Body of pancreas (tissue), 4 donors: ENCODE results near the gene CAMK2B. TPM values are rescaled to one million over a fixed set of nuclear protein-coding genes. Genes with fewer than 3 reads are reported as not detected.
A peak's percentile ranks its signal among the peaks of the same experiment; 100 is the strongest.

Source experiments
- ATAC-seq: fragments of 150-250 bp; one replicate; pipeline ENCODE4 v1.9.1; 2016
- DNase-seq, 4 donors: peaks; one replicate each; pipeline ENCODE4 v3.0.0-alpha.2; 2019
- H3K27ac ChIP-seq, 4 donors: fragments of 200-600 bp; sonication (generic); 1 replicate in 3 of 4; 2 replicates in 1 of 4; pipeline versions ENCODE4 v1.5.1 to v1.6.1; 2016 to 2019; ENCODE audit warnings: mild to moderate bottlenecking in 1 of 4, mixed read lengths in 1 of 4, moderate library complexity in 1 of 4
- H3K27me3 ChIP-seq, 2 donors: fragments of 200-600 bp; sonication (generic); one replicate each; pipeline ENCODE4 v1.6.0; 2016; ENCODE audit warnings: mild to moderate bottlenecking in 1 of 2
- H3K36me3 ChIP-seq, 2 donors: fragments of 200-600 bp; sonication (generic); replicated peaks in 1 of 2; 2 replicates each; pipeline ENCODE4 v1.5.1; 2016; ENCODE audit warnings: low read depth in 2 of 2; ENCODE audit not compliant: insufficient read depth in 1 of 2
- H3K4me1 ChIP-seq: fragments of 200-600 bp; sonication (generic); one replicate; pipeline ENCODE4 v1.6.0; 2016
- H3K4me3 ChIP-seq, 2 donors: fragments of 200-600 bp; sonication (generic); 1 replicate in 1 of 2; 2 replicates in 1 of 2; pipeline ENCODE4 v1.5.1; 2016 to 2019
- H3K9me3 ChIP-seq, 3 donors: fragments of 200-600 bp; sonication (generic); 1 replicate in 2 of 3; 2 replicates in 1 of 3; pipeline ENCODE4 v1.5.1; 2016
- POLR2A ChIP-seq, 3 donors: fragments of 450-650 bp; IDR thresholded peaks; one replicate each; pipeline ENCODE4 v1.6.1; 2016; ENCODE audit warnings: antibody characterized with exemption in 3 of 3, mild to moderate bottlenecking in 2 of 3
- WGBS, 2 donors: methylation state at CpG; one replicate each; pipeline ENCODE4 v1.1.5; 2017; 5-methylcytosine and 5-hydroxymethylcytosine counted together
- intact Hi-C: fragments of 100-400 bp; cut with DNase I; formaldehyde crosslinking; loops from one replicate; pipeline ENCODE4 v1.15.1; 2023
- total RNA-seq, 2 donors: library from RNA; depleted of rRNA; stranded (reverse); fragments of >200 nt; gene quantifications; one replicate each; pipeline ENCODE4 v1.1.0, GENCODE V29; 2016
- TF ChIP-seq, protein P1 (sequence below), 7 experiments: fragments of 450-650 bp in 4 of 7; fragments of 200-600 bp in 3 of 7; sonication (generic) in 3 of 7; IDR thresholded peaks; one replicate each; pipeline ENCODE4 v1.5.1; 2016 to 2019; ENCODE audit warnings: antibody characterized with exemption in 7 of 7

Gene CAMK2B
- total RNA-seq, 2 donors from 2014 or later = 0.52 to 7.6 TPM

DNA sequence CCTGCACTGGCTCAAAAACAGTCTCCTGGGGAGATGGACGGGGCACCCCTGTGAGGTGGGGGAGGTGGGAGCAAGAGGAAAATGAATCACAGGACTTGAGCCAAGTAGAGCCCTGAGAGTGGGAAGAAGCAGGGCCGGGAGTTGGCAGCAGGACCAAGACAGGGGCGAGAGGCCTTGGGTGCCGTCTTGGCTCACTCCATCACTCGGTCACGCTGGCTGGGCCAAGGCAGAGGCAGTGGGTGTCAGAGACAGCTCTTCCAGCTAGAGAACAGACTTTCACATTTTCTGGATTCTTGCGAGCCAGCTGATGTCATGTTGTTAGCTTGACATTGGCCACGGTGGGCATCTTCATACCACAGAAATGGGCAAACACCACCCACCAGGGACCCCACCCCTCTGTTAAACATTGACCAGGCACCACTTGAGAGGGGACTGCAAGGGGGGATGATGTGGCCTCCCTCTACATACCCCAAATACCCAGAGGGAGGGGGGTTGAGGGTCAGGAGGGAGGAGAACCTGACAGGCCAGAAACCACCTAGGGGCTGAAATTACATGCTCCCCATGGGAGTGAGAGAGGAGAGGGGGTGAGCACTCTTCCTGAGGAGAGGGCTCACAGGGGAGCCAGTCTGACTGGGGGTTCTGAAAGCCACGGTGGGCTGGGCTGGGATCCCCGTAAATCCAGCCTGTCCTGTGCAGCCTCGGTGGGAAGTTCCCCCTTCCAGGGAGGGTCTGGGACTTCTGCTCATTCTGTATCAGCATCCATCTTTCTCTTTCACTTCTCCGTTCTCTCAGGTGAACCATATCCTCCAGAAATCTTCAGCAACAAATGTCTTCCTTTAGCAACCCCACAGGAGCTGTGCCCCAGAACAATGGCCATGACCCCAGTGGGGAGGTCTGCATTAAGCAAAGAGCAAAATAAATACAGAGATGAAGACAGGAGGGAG is 19.6 kb downstream of the CAMK2B start:
- no peak for DNase-seq
- no peak for TF ChIP-seq POLR2A (IDR thresholded peaks at IDR 0.05)
- TF ChIP-seq, protein P1, sequence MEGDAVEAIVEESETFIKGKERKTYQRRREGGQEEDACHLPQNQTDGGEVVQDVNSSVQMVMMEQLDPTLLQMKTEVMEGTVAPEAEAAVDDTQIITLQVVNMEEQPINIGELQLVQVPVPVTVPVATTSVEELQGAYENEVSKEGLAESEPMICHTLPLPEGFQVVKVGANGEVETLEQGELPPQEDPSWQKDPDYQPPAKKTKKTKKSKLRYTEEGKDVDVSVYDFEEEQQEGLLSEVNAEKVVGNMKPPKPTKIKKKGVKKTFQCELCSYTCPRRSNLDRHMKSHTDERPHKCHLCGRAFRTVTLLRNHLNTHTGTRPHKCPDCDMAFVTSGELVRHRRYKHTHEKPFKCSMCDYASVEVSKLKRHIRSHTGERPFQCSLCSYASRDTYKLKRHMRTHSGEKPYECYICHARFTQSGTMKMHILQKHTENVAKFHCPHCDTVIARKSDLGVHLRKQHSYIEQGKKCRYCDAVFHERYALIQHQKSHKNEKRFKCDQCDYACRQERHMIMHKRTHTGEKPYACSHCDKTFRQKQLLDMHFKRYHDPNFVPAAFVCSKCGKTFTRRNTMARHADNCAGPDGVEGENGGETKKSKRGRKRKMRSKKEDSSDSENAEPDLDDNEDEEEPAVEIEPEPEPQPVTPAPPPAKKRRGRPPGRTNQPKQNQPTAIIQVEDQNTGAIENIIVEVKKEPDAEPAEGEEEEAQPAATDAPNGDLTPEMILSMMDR (IDR thresholded peaks at IDR 0.05) = no peak
- Histone ChIP-seq H3K9me3 (no peaks in the 10 kb centered on the region), H3K27ac (no peak overlapping the region), H3K4me1 (peaks cover 8% of the 10 kb centered on the region), H3K4me3 (no peak overlapping the region), H3K36me3 (no peaks in the 10 kb centered on the region), H3K27me3 (no peaks in the 10 kb centered on the region)
- 79 to 82% methylated on average over 10 to 12 of the region's 12 CpGs for WGBS, 2 donors
- no peak for ATAC-seq
- intact Hi-C loops = no loop called here

DNA sequence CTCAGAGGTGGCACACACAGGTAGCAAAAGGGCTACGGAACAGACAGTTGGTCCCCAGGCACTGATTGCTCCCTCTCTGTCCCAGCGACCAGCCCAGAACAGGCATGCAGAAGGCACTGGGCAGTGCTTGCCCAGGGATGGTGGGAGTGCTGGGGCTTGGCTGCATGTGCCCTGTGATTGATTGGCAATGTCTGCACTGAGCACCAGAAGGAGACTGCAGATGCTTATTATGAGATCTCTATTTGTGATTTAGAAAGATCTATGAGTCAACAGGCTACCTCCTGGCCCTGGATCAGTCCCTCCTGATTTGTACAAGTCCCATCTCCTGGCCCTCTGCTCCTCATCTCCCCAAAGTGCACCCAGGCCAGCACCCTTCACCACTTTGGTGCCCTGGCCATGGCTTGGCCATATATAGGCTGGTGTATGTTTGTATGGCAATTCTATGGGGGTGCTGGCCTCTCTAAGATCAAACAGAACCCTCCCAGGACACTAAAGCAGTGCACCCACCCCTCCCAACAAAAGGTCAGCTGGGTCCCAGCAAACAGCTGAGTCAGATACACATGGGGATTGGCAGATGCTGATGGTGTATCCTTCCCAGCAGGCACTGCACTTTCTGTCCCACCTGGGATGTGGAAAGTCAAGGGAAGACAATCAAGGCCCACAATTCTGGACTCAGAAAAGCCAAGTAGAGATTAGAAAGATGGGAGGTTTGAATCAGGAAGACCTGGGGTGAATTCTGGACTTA is 30.9 kb downstream of the CAMK2B start:
- WGBS, 2 donors = 63 to 82% methylated on average over 2 of the region's 2 CpGs
- no peaks in the 10 kb centered on the region for H3K4me1 ChIP-seq
- ATAC-seq = no peak
- no peaks in the 10 kb centered on the region for H3K27me3 ChIP-seq
- TF ChIP-seq, protein P1 (IDR thresholded peaks at IDR 0.05) = no peak
- DNase-seq = peak in 1 of 4 donors; percentile 1
- H3K4me3 ChIP-seq = no peak overlapping the region
- intact Hi-C loops = no loop called here
- H3K27ac ChIP-seq = no peak overlapping the region
- H3K9me3 ChIP-seq = no peaks in the 10 kb centered on the region
- H3K36me3 ChIP-seq = no peaks in the 10 kb centered on the region

DNA sequence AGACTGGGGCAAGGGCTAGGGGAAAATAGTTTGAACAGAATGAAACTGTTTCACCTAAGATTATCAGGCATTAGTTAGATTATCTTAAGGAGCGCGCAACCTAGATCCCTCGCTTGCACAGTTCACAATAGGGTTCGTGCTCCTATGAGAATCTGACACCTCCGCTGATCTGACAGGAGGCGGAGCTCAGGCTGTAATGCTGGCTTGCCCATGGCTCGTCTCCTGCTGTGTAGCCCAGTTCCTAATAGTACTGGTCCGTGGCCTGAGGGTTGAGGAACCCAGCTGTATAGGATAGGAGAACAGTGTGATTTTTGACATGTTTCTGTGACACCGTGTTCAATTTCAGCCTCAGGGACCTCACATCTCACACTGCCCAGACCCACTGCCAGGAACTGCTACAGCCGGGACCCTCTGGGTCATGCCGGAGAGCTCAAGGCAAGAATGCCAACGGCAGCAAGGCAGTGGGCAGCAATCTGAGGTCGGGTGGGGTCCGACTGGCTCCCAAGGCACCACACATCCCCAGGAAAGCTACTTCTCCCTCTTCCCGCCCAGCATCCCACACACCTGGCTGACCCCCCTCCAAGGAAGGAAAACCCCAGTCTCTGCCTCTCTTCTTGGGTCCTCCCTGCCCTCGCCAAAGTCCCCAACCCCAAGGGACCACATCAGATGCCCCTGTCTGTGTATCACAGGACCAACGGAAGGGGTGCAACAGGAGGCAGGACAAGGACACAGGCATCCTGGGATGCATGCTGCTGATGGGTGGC is 31.7 kb downstream of the CAMK2B start:
- no peak overlapping the region for H3K27ac ChIP-seq
- no peaks in the 10 kb centered on the region for H3K36me3 ChIP-seq
- no peak for TF ChIP-seq POLR2A (IDR thresholded peaks at IDR 0.05)
- TF ChIP-seq, protein P1 (IDR thresholded peaks at IDR 0.05) = no peak
- H3K4me1 ChIP-seq = no peaks in the 10 kb centered on the region
- no peak overlapping the region for H3K4me3 ChIP-seq
- DNase-seq (peak in 3 of 4 donors; percentile 7 to 9 (median 8)), ATAC-seq (no peak)
- intact Hi-C loops = no loop called here
- no peaks in the 10 kb centered on the region for H3K27me3 ChIP-seq
- 49 to 56% methylated on average over 15 to 17 of the region's 17 CpGs for WGBS, 2 donors
- H3K9me3 ChIP-seq = no peaks in the 10 kb centered on the region

DNA sequence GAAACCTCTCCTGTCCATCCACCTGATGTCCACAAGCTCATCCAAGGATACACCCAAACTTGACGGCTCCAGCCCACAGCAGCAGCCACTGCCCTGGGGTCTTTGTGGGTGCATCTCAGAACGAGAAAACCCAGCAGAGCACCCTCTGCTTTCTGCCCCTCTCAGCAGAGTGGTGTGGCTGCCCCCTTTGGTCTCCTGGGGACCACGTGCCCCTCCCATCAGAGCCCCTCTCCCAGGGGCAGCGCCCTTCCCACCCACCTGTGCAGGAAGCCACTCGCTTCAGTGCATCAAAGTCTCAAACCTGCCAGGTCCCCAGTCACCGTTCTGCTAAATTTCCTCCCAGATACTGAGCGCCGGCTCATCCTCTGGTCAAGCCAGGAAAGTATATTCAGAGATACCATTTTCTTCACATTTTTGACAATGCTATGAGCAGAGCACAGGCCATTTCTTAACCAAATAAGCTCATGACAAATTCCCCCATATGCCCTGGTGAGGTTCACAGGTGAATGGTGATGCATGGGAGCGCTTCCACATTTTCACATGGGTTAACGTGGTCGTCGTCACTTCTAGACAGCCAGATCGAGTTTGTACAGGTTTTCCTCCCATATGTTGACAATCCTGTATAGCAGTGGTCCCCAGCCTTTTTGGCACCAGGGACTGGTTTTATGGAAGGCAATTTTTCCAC is 32.4 kb downstream of the CAMK2B start:
- no peak for ATAC-seq
- no peaks in the 10 kb centered on the region for H3K9me3 ChIP-seq
- intact Hi-C loops = no loop called here
- H3K4me1 ChIP-seq = no peaks in the 10 kb centered on the region
- no peaks in the 10 kb centered on the region for H3K36me3 ChIP-seq
- no peak overlapping the region for H3K4me3 ChIP-seq
- TF ChIP-seq, protein P1 (IDR thresholded peaks at IDR 0.05) = no peak
- no peak for TF ChIP-seq POLR2A (IDR thresholded peaks at IDR 0.05)
- H3K27ac ChIP-seq = no peak overlapping the region
- WGBS, 2 donors = 63 to 72% methylated on average over 13 of the region's 13 CpGs
- H3K27me3 ChIP-seq = no peaks in the 10 kb centered on the region
- peak in 2 of 4 donors; percentile 3 for DNase-seq
